ENCODE data around the gene HIVEP2. TPM values are rescaled to one million over a fixed set of nuclear protein-coding genes. Genes with fewer than 3 reads are reported as not detected.

HIVEP2 gene
- total RNA-seq, 1 experiment from 2014 or later = 3.2 TPM

- TF ChIP-seq CTCF (conservative IDR thresholded peaks at IDR 0.05; ENCODE audit: low read depth, low read length) = no peak
- TF ChIP-seq EZH2 (IDR thresholded peaks at IDR 0.05; ENCODE audit: borderline replicate concordance, low read depth, low read length, poor library complexity, severe bottlenecking) = no peak
- Histone ChIP-seq H3K9me3 (ENCODE audit: low read depth, low read length, poor library complexity, severe bottlenecking) (no peaks in the 10 kb centered on the region), H3K36me3 (ENCODE audit: insufficient read depth, low read length, poor library complexity, severe bottlenecking) (no peaks in the 10 kb centered on the region), H3K4me1 (ENCODE audit: insufficient read depth, low read length, poor library complexity, severe bottlenecking) (no peaks in the 10 kb centered on the region), H3K4me3 (ENCODE audit: low read depth, low read length, poor library complexity, severe bottlenecking) (no peak overlapping the region), H3K27ac (ENCODE audit: low read depth, low read length, poor library complexity, severe bottlenecking) (no peak overlapping the region), H3K27me3 (replicated peaks; ENCODE audit: insufficient read depth, low read depth, low read length, poor library complexity) (no peaks in the 10 kb centered on the region)
- DNase-seq (ENCODE audit: low spot score) = no peak
- ChIA-PET POLR2A (ENCODE audit: low non-redundant PET) (no interaction called here), CTCF (no interaction called here)
- no TSS peak for BruUV-seq (replicated peaks)
- intact Hi-C loops (cut with micrococcal nuclease; ENCODE audit: unreplicated experiment) = no loop called here
Measured at GRCh38 chr6:142708651-142709050, 236.3 kb downstream of the HIVEP2 start.

DNA sequence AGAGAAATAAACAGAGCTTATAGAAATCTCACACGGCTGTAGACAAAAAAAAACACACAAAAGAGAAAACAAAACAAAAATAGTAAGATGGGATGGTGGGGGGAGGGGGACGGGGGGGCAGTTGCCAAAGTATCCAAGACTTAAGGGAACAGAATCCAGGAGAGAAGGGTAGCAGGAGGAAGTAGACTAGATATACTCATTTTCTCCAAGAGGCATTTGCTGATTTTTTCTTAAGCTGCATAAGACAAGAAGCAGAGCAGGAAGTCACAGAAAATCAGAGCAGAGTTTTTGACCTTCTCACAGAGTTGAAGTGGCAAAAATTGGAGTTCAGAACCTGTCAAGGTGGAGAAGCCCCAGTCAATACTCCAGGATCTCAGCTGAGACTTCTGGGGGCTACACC lies 237.7 kb downstream of the HIVEP2 start:
- H3K27ac ChIP-seq (ENCODE audit: low read depth, low read length, poor library complexity, severe bottlenecking) = no peak overlapping the region
- ChIA-PET POLR2A (ENCODE audit: low non-redundant PET) (no interaction called here), CTCF (no interaction called here)
- H3K27me3 ChIP-seq (replicated peaks; ENCODE audit: insufficient read depth, low read depth, low read length, poor library complexity) = no peaks in the 10 kb centered on the region
- intact Hi-C loops (cut with micrococcal nuclease; ENCODE audit: unreplicated experiment) = no loop called here
- no peak overlapping the region for H3K4me3 ChIP-seq (ENCODE audit: low read depth, low read length, poor library complexity, severe bottlenecking)
- no peaks in the 10 kb centered on the region for H3K4me1 ChIP-seq (ENCODE audit: insufficient read depth, low read length, poor library complexity, severe bottlenecking)
- no peak for DNase-seq (ENCODE audit: low spot score)
- TF ChIP-seq EZH2 (IDR thresholded peaks at IDR 0.05; ENCODE audit: borderline replicate concordance, low read depth, low read length, poor library complexity, severe bottlenecking) = no peak
- TF ChIP-seq CTCF (conservative IDR thresholded peaks at IDR 0.05; ENCODE audit: low read depth, low read length) = no peak
- H3K9me3 ChIP-seq (ENCODE audit: low read depth, low read length, poor library complexity, severe bottlenecking) = no peaks in the 10 kb centered on the region
- BruUV-seq (replicated peaks) = no TSS peak
- H3K36me3 ChIP-seq (ENCODE audit: insufficient read depth, low read length, poor library complexity, severe bottlenecking) = no peaks in the 10 kb centered on the region

- Histone ChIP-seq H3K27ac (ENCODE audit: low read depth, low read length, poor library complexity, severe bottlenecking) (no peak overlapping the region), H3K4me3 (ENCODE audit: low read depth, low read length, poor library complexity, severe bottlenecking) (no peak overlapping the region), H3K4me1 (ENCODE audit: insufficient read depth, low read length, poor library complexity, severe bottlenecking) (no peaks in the 10 kb centered on the region), H3K9me3 (ENCODE audit: low read depth, low read length, poor library complexity, severe bottlenecking) (no peaks in the 10 kb centered on the region), H3K36me3 (ENCODE audit: insufficient read depth, low read length, poor library complexity, severe bottlenecking) (no peaks in the 10 kb centered on the region), H3K27me3 (replicated peaks; ENCODE audit: insufficient read depth, low read depth, low read length, poor library complexity) (no peaks in the 10 kb centered on the region)
- POLR2A ChIA-PET (ENCODE audit: low non-redundant PET) = no interaction called here
- CTCF ChIA-PET = no interaction called here
- DNase-seq (ENCODE audit: low spot score) = no peak
- intact Hi-C loops (cut with micrococcal nuclease; ENCODE audit: unreplicated experiment) = no loop called here
- TF ChIP-seq EZH2 (IDR thresholded peaks at IDR 0.05; ENCODE audit: borderline replicate concordance, low read depth, low read length, poor library complexity, severe bottlenecking) (no peak), CTCF (conservative IDR thresholded peaks at IDR 0.05; ENCODE audit: low read depth, low read length) (no peak)
- BruUV-seq (replicated peaks) = no TSS peak
Measured at GRCh38 chr6:142706210-142706609, 238.8 kb downstream of the HIVEP2 start.

All from A673 (cell line).